ENCODE data around the gene AHDC1.
A peak's percentile ranks its signal among the peaks of the same experiment; 100 is the strongest.

Gene AHDC1

GRCh38 chr1:27603309-27603680 lies 649 bp downstream of the AHDC1 start:
- no peak for TF ChIP-seq EZH2 (IDR thresholded peaks at IDR 0.05; ENCODE audit: borderline replicate concordance, low read depth, low read length, severe bottlenecking)
- TF ChIP-seq, protein P1, sequence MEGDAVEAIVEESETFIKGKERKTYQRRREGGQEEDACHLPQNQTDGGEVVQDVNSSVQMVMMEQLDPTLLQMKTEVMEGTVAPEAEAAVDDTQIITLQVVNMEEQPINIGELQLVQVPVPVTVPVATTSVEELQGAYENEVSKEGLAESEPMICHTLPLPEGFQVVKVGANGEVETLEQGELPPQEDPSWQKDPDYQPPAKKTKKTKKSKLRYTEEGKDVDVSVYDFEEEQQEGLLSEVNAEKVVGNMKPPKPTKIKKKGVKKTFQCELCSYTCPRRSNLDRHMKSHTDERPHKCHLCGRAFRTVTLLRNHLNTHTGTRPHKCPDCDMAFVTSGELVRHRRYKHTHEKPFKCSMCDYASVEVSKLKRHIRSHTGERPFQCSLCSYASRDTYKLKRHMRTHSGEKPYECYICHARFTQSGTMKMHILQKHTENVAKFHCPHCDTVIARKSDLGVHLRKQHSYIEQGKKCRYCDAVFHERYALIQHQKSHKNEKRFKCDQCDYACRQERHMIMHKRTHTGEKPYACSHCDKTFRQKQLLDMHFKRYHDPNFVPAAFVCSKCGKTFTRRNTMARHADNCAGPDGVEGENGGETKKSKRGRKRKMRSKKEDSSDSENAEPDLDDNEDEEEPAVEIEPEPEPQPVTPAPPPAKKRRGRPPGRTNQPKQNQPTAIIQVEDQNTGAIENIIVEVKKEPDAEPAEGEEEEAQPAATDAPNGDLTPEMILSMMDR (IDR thresholded peaks at IDR 0.05; ENCODE audit: borderline replicate concordance, extremely low read depth, low read length, poor library complexity, severe bottlenecking): no peak
- peaks cover 81% of the 10 kb centered on the region for H3K4me1 ChIP-seq (ENCODE audit: insufficient read depth, low read length)
- DNase-seq: no peak
- peak overlapping the region; percentile 64 for H3K4me2 ChIP-seq (ENCODE audit: insufficient read depth, low read length)
- no peaks in the 10 kb centered on the region for H3K9me3 ChIP-seq (ENCODE audit: insufficient read depth, low read length, severe bottlenecking)
- peak overlapping the region; percentile 91 for H3K9ac ChIP-seq (ENCODE audit: low read depth, low read length)
- H3K79me2 ChIP-seq (ENCODE audit: insufficient read depth, low read length): peaks cover 56% of the 10 kb centered on the region
- H4K20me1 ChIP-seq (ENCODE audit: insufficient read depth, low read length): peaks cover 41% of the 10 kb centered on the region
- H3K36me3 ChIP-seq (ENCODE audit: insufficient read depth, low read length): no peaks in the 10 kb centered on the region; the same call in 1 of the 2 replicates
- no peaks in the 10 kb centered on the region for H3K27me3 ChIP-seq (ENCODE audit: insufficient read depth, low read length, poor library complexity)
- peak overlapping the region; percentile 68 to 75; a peak in 3 of 4 replicates for H3K4me3 ChIP-seq (ENCODE audit: low read depth in 1 of 2, low read length in 2 of 2)
- H2AFZ ChIP-seq (ENCODE audit: low read depth, low read length): peak overlapping the region; percentile 66
- H3K27ac ChIP-seq (ENCODE audit: low read length): peak overlapping the region; percentile 75
- ATAC-seq (ENCODE audit: insufficient read depth, low read depth): peak; percentile 4; the same call in 2 of the 3 replicates

DNA sequence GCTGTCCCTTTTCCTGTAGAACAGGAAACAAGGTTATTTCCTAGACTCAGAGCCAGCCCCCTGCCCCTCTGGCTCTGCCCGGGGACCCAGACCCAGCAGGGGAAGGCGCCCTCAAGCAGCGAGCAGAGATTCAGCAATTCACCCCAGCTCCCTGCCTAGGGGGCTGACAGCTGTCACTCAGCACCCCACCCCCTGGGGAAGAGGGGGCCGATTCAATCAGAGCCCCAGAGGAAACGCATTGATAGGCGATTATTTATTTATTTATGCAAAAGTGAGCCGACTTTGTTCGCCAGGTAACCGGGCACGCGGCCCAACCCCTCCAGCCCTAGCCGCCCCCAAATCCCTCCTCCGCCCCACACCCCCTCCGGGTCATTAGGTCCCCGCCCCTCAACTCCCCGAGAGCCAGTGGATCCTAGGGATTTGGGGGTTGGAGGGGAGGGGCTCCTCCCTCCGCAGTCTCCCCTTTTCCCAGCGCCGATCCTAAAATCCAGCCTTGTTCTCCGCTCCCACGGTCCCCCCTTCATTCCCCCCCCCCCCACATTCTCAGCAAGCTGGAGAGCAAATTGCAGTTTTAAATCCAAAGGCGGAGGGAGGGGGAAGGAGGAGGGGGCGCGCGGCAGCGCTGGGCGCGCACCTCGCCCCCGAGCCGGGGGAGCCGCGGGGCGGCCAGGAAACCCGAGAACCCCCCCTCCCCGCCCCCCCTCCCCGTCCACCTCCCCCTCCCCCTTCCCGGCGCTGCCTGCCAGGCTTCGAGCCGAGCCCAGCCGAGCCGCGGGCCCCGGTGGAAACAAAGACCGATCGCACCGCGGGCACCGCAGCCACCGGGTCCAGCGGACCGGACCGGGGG lies 1.3 kb downstream of the AHDC1 start:
- no peaks in the 10 kb centered on the region; the same call in 1 of the 2 replicates for H3K36me3 ChIP-seq (ENCODE audit: insufficient read depth, low read length)
- H3K79me2 ChIP-seq (ENCODE audit: insufficient read depth, low read length): peaks cover 62% of the 10 kb centered on the region
- peak overlapping the region; percentile 68 to 75; a peak in 3 of 4 replicates for H3K4me3 ChIP-seq (ENCODE audit: low read depth in 1 of 2, low read length in 2 of 2)
- no peaks in the 10 kb centered on the region for H3K27me3 ChIP-seq (ENCODE audit: insufficient read depth, low read length, poor library complexity)
- peak overlapping the region; percentile 91 for H3K9ac ChIP-seq (ENCODE audit: low read depth, low read length)
- H3K4me1 ChIP-seq (ENCODE audit: insufficient read depth, low read length): peaks cover 81% of the 10 kb centered on the region
- peak overlapping the region; percentile 75 for H3K27ac ChIP-seq (ENCODE audit: low read length)
- H3K9me3 ChIP-seq (ENCODE audit: insufficient read depth, low read length, severe bottlenecking): no peaks in the 10 kb centered on the region
- peak overlapping the region; percentile 66 for H2AFZ ChIP-seq (ENCODE audit: low read depth, low read length)
- TF ChIP-seq EZH2 (IDR thresholded peaks at IDR 0.05; ENCODE audit: borderline replicate concordance, low read depth, low read length, severe bottlenecking): no peak
- TF ChIP-seq, protein P1 (IDR thresholded peaks at IDR 0.05; ENCODE audit: borderline replicate concordance, extremely low read depth, low read length, poor library complexity, severe bottlenecking): peak; percentile 25
- peak overlapping the region; percentile 64 for H3K4me2 ChIP-seq (ENCODE audit: insufficient read depth, low read length)
- no peak for ATAC-seq (ENCODE audit: insufficient read depth, low read depth)
- DNase-seq: peak; percentile 71
- H4K20me1 ChIP-seq (ENCODE audit: insufficient read depth, low read length): peaks cover 47% of the 10 kb centered on the region

- Histone ChIP-seq H3K4me1 (ENCODE audit: insufficient read depth, low read length) (peaks cover 81% of the 10 kb centered on the region), H3K4me3 (ENCODE audit: low read depth in 1 of 2, low read length in 2 of 2) (peak overlapping the region; percentile 42 to 68; a peak in 3 of 4 replicates)
- peak; percentile 51 for DNase-seq
Observed at GRCh38 chr1:27601771-27602461, 2.0 kb downstream of the AHDC1 start.

More at GRCh38 chr1:27601771-27602461, 2.0 kb downstream of the AHDC1 start:
- Histone ChIP-seq H3K36me3 (ENCODE audit: insufficient read depth, low read length) (peaks cover 3% of the 10 kb centered on the region; the same call in 1 of the 2 replicates), H3K4me2 (ENCODE audit: insufficient read depth, low read length) (peak overlapping the region; percentile 64), H3K27me3 (ENCODE audit: insufficient read depth, low read length, poor library complexity) (no peaks in the 10 kb centered on the region), H2AFZ (ENCODE audit: low read depth, low read length) (no peak overlapping the region), H3K79me2 (ENCODE audit: insufficient read depth, low read length) (peaks cover 70% of the 10 kb centered on the region), H3K9ac (ENCODE audit: low read depth, low read length) (peak overlapping the region; percentile 91), H3K9me3 (ENCODE audit: insufficient read depth, low read length, severe bottlenecking) (no peaks in the 10 kb centered on the region), H4K20me1 (ENCODE audit: insufficient read depth, low read length) (peaks cover 55% of the 10 kb centered on the region), H3K27ac (ENCODE audit: low read length) (peak overlapping the region; percentile 72)
- no peak for ATAC-seq (ENCODE audit: insufficient read depth, low read depth)
- no peak for TF ChIP-seq EZH2 (IDR thresholded peaks at IDR 0.05; ENCODE audit: borderline replicate concordance, low read depth, low read length, severe bottlenecking)
- TF ChIP-seq, protein P1 (IDR thresholded peaks at IDR 0.05; ENCODE audit: borderline replicate concordance, extremely low read depth, low read length, poor library complexity, severe bottlenecking): no peak
